Loucy (cell line): ENCODE results near the gene ATP5ME.

Experiments
- H2AFZ ChIP-seq: fragments of 200-600 bp; sonication (generic); 2 replicates; pipeline ENCODE4 v1.6.0; 2016; ENCODE audit warnings: antibody characterized with exemption, mild to moderate bottlenecking, low read length, moderate library complexity
- H3F3A ChIP-seq: fragments of 200-600 bp; 2 replicates; pipeline ENCODE4 v1.6.0; 2016; ENCODE audit warnings: antibody characterized with exemption, low read depth, mild to moderate bottlenecking
- H3K27me3 ChIP-seq: fragments of 200-600 bp; sonication (generic); 2 replicates; pipeline ENCODE4 v1.6.1; 2014; ENCODE audit warnings: low read length, mild to moderate bottlenecking; ENCODE audit not compliant: insufficient read depth, poor library complexity, severe bottlenecking
- H3K36me3 ChIP-seq: fragments of 200-600 bp; sonication (generic); 2 replicates; pipeline ENCODE4 v1.6.1; 2016; ENCODE audit warnings: low read length; ENCODE audit not compliant: insufficient read depth
- H3K4me1 ChIP-seq: fragments of 200-600 bp; sonication (generic); 2 replicates; pipeline ENCODE4 v1.5.1; 2014; ENCODE audit warnings: low read length, mild to moderate bottlenecking; ENCODE audit not compliant: insufficient read depth, poor library complexity, severe bottlenecking
- H3K4me2 ChIP-seq: fragments of 200-600 bp; sonication (generic); 2 replicates; pipeline ENCODE4 v1.6.0; 2014; ENCODE audit warnings: antibody characterized with exemption, low read length, low read depth, mild to moderate bottlenecking; ENCODE audit not compliant: poor library complexity, severe bottlenecking
- H3K4me3 ChIP-seq: fragments of 200-600 bp; sonication (generic); 2 replicates; pipeline ENCODE4 v1.5.1; 2014; ENCODE audit warnings: low read length, mild to moderate bottlenecking, mixed read lengths; ENCODE audit not compliant: poor library complexity, severe bottlenecking
- H3K79me2 ChIP-seq: fragments of 200-600 bp; sonication (generic); 2 replicates; pipeline ENCODE4 v1.6.1; 2014; ENCODE audit warnings: low read length; ENCODE audit not compliant: insufficient read depth
- H3K9ac ChIP-seq: fragments of 200-600 bp; sonication (generic); 2 replicates; pipeline ENCODE4 v1.6.0; 2014; ENCODE audit warnings: mild to moderate bottlenecking, low read depth, low read length, moderate library complexity; ENCODE audit not compliant: poor library complexity, severe bottlenecking
- H3K9me2 ChIP-seq: fragments of 200-600 bp; sonication (generic); replicated peaks from 2 replicates; pipeline ENCODE4 v1.6.1; 2016; ENCODE audit warnings: low read depth, low read length, mixed read lengths
- H3K9me3 ChIP-seq: fragments of 200-600 bp; sonication (generic); 2 replicates; pipeline ENCODE4 v1.6.1; 2014; ENCODE audit warnings: mild to moderate bottlenecking, antibody characterized with exemption, low read length, low read depth; ENCODE audit not compliant: insufficient read depth
- H4K20me1 ChIP-seq: fragments of 200-600 bp; sonication (generic); 2 replicates; pipeline ENCODE4 v1.6.0; 2014; ENCODE audit warnings: antibody characterized with exemption, low read length, mild to moderate bottlenecking; ENCODE audit not compliant: insufficient read depth, poor library complexity, severe bottlenecking
- EZH2phosphoT487 ChIP-seq: fragments of 200-600 bp; IDR thresholded peaks from 2 replicates; pipeline ENCODE4 v1.6.1; 2018; ENCODE audit warnings: antibody characterized with exemption, mild to moderate bottlenecking, moderate library complexity, borderline replicate concordance
- TF ChIP-seq, protein P1 (sequence below): fragments of 200-600 bp; sonication (generic); conservative IDR thresholded peaks from 2 replicates; pipeline ENCODE4 v1.5.1; 2014; ENCODE audit warnings: mild to moderate bottlenecking, antibody characterized with exemption, low read length

The ATP5ME gene

DNA sequence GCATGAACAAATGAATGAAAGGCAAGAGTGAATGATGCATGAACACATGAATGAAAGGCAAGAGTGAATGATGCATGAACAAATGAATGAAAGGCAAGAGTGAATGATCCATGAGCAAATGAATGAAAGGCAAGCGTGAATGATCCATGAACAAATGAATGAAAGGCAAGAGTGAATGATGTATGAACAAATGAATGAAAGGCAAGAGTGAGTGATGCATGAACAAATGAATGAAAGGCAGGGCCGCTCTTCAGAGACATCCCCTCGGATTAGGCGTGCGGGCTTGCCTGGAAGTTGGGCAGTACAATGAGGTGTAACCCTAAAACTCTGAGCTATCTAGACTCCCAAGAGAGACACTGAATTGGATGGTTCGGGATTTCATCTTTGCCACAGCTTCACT lies 35.3 kb upstream of the ATP5ME start:
- H3K9ac ChIP-seq: no peak overlapping the region
- H3K9me2 ChIP-seq: no peaks in the 10 kb centered on the region
- no peaks in the 10 kb centered on the region for H3F3A ChIP-seq
- H4K20me1 ChIP-seq: peaks cover 41% of the 10 kb centered on the region
- no peaks in the 10 kb centered on the region for H3K36me3 ChIP-seq
- H3K4me2 ChIP-seq: peak overlapping the region; percentile 99
- peaks cover 80% of the 10 kb centered on the region for H3K79me2 ChIP-seq
- H3K9me3 ChIP-seq: no peaks in the 10 kb centered on the region
- H3K4me1 ChIP-seq: peaks cover 29% of the 10 kb centered on the region
- H3K4me3 ChIP-seq: peak overlapping the region; percentile 98
- TF ChIP-seq, protein P1, sequence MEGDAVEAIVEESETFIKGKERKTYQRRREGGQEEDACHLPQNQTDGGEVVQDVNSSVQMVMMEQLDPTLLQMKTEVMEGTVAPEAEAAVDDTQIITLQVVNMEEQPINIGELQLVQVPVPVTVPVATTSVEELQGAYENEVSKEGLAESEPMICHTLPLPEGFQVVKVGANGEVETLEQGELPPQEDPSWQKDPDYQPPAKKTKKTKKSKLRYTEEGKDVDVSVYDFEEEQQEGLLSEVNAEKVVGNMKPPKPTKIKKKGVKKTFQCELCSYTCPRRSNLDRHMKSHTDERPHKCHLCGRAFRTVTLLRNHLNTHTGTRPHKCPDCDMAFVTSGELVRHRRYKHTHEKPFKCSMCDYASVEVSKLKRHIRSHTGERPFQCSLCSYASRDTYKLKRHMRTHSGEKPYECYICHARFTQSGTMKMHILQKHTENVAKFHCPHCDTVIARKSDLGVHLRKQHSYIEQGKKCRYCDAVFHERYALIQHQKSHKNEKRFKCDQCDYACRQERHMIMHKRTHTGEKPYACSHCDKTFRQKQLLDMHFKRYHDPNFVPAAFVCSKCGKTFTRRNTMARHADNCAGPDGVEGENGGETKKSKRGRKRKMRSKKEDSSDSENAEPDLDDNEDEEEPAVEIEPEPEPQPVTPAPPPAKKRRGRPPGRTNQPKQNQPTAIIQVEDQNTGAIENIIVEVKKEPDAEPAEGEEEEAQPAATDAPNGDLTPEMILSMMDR: no peak
- TF ChIP-seq EZH2phosphoT487: no peak
- no peak overlapping the region for H2AFZ ChIP-seq
- H3K27me3 ChIP-seq: peaks cover 5% of the 10 kb centered on the region

- H3F3A ChIP-seq: no peaks in the 10 kb centered on the region
- H3K79me2 ChIP-seq: peaks cover 73% of the 10 kb centered on the region
- H3K36me3 ChIP-seq: no peaks in the 10 kb centered on the region
- peaks cover 29% of the 10 kb centered on the region for H3K4me1 ChIP-seq
- peak overlapping the region; percentile 99 for H3K9ac ChIP-seq
- peak overlapping the region; percentile 98 for H3K4me3 ChIP-seq
- H3K4me2 ChIP-seq: peak overlapping the region; percentile 99
- peaks cover 34% of the 10 kb centered on the region for H4K20me1 ChIP-seq
- H3K9me2 ChIP-seq: no peaks in the 10 kb centered on the region
- TF ChIP-seq, protein P1: no peak
- H3K9me3 ChIP-seq: no peaks in the 10 kb centered on the region
- peaks cover 5% of the 10 kb centered on the region for H3K27me3 ChIP-seq
- no peak overlapping the region for H2AFZ ChIP-seq
These were observed 34.5 kb upstream of the ATP5ME start for GRCh38 chr4:708631-708933.

DNA sequence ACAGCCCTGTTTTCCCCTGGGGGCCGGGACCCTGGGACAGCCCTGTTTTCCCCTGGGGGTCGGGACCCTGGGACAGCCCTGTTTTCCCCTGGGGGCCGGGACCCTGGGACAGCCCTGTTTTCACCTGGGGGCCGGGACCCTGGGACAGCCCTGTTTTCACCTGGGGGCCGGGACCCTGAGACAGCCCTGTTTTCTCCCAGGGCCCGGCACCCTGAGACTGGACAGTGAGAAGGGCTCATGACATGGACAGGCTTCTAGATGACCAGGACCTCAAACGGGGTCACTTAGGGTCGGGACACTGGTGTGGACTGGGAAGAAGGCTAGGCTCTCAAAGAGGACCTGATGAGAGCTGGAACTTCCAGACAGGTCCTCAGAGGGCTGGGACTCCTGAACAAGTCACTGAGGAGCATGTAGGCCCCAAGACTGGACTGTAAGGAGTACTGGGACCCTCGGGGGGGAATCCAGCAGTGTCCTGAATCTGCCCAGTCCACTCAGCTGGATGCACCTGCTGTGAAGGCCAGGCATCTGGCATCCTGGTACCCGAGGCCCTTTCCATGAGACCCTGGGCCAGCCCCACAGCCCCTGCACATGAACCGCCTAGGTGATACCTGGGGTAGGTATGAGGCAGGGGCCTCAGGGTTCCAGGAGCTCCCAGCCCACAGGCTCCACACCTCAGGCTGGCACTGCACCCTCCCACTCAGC lies 34.0 kb upstream of the ATP5ME start:
- TF ChIP-seq, protein P1: no peak
- no peak for TF ChIP-seq EZH2phosphoT487
- peak overlapping the region; percentile 99 for H3K4me2 ChIP-seq

More for the DNA sequence above, 34.0 kb upstream of the ATP5ME start:
- H3K4me3 ChIP-seq: peak overlapping the region; percentile 98
- no peaks in the 10 kb centered on the region for H3F3A ChIP-seq
- peaks cover 68% of the 10 kb centered on the region for H3K79me2 ChIP-seq
- no peak overlapping the region for H2AFZ ChIP-seq
- H3K27me3 ChIP-seq: peaks cover 5% of the 10 kb centered on the region
- H3K36me3 ChIP-seq: no peaks in the 10 kb centered on the region
- H4K20me1 ChIP-seq: peaks cover 31% of the 10 kb centered on the region
- peak overlapping the region; percentile 99 for H3K9ac ChIP-seq
- H3K9me2 ChIP-seq: no peaks in the 10 kb centered on the region
- H3K9me3 ChIP-seq: no peaks in the 10 kb centered on the region
- H3K4me1 ChIP-seq: peaks cover 29% of the 10 kb centered on the region
